Stomach (tissue), 4 donors: ENCODE data around the gene LILRA1.
"Not testable (repeated sequence)": the region's sequence is repeated elsewhere in the genome, so short reads cannot be mapped to it uniquely, and the experiment has no call there.

Experiments
- POLR2A ChIP-seq, 4 donors: fragments of 450-650 bp; IDR thresholded peaks; one replicate each; pipeline ENCODE4 v1.6.1; 2016; ENCODE audit warnings: antibody characterized with exemption in 4 of 4, control low read depth in 2 of 4, mild to moderate bottlenecking in 1 of 4, moderate library complexity in 1 of 4
- TF ChIP-seq, protein P1 (sequence below), 7 experiments: fragments of 450-650 bp in 4 of 7; fragments of 200-600 bp in 3 of 7; sonication (generic) in 3 of 7; IDR thresholded peaks; one replicate each; pipeline ENCODE4 v1.5.1; 2016 to 2019; ENCODE audit warnings: antibody characterized with exemption in 7 of 7, control low read depth in 2 of 7, mild to moderate bottlenecking in 1 of 7

DNA sequence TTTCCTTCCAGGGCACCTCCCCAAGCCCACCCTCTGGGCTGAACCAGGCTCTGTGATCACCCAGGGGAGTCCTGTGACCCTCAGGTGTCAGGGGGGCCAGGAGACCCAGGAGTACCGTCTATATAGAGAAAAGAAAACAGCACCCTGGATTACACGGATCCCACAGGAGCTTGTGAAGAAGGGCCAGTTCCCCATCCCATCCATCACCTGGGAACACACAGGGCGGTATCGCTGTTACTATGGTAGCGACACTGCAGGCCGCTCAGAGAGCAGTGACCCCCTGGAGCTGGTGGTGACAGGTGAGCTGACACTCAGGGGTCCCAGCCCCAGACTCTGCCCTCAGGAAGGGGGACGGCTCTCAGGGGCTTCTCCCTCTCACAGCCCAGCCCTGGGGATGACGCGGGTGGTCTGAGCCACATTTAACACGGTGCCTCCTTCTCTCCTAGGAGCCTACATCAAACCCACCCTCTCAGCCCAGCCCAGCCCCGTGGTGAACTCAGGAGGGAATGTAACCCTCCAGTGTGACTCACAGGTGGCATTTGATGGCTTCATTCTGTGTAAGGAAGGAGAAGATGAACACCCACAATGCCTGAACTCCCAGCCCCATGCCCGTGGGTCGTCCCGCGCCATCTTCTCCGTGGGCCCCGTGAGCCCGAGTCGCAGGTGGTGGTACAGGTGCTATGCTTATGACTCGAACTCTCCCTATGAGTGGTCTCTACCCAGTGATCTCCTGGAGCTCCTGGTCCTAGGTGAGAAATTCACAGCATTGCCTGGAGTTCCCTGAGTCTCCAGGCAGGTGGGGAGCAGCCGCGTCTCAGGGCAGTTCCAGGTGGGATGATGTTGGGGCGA, 38.3 kb downstream of the LILRA1 start:
- TF ChIP-seq, protein P1, sequence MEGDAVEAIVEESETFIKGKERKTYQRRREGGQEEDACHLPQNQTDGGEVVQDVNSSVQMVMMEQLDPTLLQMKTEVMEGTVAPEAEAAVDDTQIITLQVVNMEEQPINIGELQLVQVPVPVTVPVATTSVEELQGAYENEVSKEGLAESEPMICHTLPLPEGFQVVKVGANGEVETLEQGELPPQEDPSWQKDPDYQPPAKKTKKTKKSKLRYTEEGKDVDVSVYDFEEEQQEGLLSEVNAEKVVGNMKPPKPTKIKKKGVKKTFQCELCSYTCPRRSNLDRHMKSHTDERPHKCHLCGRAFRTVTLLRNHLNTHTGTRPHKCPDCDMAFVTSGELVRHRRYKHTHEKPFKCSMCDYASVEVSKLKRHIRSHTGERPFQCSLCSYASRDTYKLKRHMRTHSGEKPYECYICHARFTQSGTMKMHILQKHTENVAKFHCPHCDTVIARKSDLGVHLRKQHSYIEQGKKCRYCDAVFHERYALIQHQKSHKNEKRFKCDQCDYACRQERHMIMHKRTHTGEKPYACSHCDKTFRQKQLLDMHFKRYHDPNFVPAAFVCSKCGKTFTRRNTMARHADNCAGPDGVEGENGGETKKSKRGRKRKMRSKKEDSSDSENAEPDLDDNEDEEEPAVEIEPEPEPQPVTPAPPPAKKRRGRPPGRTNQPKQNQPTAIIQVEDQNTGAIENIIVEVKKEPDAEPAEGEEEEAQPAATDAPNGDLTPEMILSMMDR (IDR thresholded peaks at IDR 0.05) = not testable (repeated sequence)
- TF ChIP-seq POLR2A (IDR thresholded peaks at IDR 0.05) = not testable (repeated sequence)
